Choroid plexus epithelial cell (primary cell): ENCODE results near the gene AMMECR1L.
"Not testable (repeated sequence)": the region's sequence is repeated elsewhere in the genome, so short reads cannot be mapped to it uniquely, and the experiment has no call there.

Source experiments
- DNase-seq: peaks from one replicate; pipeline ENCODE4 v3.0.0-alpha.2; 2010; ENCODE audit warnings: low read depth
- H3K4me3 ChIP-seq: 2 replicates; pipeline ENCODE4 v1.5.1; 2011; ENCODE audit warnings: low read depth, mild to moderate bottlenecking, control low read depth, low read length, moderate library complexity
- TF ChIP-seq, protein P1 (sequence below): conservative IDR thresholded peaks from 2 replicates; pipeline ENCODE4 v1.5.1; 2011; ENCODE audit warnings: low read depth, mild to moderate bottlenecking, control low read depth, inconsistent platforms, low read length, moderate library complexity

Gene AMMECR1L

DNA sequence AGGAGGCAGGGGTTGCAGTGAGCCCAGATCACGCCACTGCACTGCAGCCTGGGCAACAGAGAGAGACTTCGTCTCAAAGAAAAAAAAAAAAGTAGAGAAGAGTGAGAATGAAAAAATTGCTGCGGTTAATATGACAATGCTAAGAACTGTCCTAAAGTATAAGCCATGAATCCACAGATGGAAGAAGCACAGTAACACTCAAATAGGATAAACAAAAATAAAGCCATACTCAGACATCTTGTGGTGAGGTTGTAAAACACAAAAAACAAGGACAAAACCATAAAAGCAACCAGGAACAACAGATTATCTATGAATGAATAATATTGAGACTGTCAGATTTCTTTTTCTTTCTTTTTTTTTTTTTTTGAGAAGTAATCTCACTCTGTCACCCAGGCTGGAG is 50.8 kb downstream of the AMMECR1L start:
- H3K4me3 ChIP-seq = no peak overlapping the region
- DNase-seq = no peak
- TF ChIP-seq, protein P1, sequence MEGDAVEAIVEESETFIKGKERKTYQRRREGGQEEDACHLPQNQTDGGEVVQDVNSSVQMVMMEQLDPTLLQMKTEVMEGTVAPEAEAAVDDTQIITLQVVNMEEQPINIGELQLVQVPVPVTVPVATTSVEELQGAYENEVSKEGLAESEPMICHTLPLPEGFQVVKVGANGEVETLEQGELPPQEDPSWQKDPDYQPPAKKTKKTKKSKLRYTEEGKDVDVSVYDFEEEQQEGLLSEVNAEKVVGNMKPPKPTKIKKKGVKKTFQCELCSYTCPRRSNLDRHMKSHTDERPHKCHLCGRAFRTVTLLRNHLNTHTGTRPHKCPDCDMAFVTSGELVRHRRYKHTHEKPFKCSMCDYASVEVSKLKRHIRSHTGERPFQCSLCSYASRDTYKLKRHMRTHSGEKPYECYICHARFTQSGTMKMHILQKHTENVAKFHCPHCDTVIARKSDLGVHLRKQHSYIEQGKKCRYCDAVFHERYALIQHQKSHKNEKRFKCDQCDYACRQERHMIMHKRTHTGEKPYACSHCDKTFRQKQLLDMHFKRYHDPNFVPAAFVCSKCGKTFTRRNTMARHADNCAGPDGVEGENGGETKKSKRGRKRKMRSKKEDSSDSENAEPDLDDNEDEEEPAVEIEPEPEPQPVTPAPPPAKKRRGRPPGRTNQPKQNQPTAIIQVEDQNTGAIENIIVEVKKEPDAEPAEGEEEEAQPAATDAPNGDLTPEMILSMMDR = no peak

DNA sequence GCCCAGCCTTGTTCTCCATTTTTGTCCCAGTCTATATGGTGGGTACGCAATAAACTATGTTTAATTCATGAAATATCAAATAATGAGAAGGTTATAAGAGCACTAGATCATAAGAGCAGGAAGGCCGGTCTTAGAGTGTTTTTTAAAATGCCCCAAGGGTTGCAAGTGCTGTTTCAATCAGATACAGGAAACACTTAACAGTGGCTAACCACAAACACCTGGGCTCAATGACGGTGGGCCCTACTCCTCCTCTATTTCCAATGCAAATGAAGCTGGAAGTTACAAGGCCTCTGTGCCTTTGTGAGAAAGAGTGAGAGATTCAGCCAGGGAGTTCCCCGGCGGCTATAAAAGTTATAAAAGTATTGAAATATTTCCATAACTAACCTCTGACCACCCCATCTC is 55.9 kb downstream of the AMMECR1L start:
- no peak for DNase-seq
- no peak overlapping the region for H3K4me3 ChIP-seq
- TF ChIP-seq, protein P1 = no peak

DNA sequence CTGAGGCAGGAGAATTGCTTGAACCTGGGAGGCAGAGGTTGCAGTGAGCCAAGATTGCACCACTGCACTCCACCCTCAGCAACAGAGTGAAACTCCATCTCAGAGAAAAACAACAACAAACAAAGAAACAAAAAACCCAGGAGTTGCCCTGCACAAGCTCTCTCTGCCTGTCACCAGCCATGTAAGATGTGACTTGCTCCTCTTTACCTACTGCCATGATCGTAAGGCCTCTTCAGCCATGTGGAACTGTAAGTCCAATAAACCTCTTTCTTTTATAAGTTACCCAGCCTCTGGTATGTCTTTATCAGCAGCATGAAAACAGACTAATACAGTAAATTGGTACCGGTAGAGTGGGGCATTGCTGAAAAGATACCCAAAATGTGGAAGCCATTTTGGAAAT is 59.0 kb downstream of the AMMECR1L start:
- not testable (repeated sequence) for H3K4me3 ChIP-seq, DNase-seq

DNA sequence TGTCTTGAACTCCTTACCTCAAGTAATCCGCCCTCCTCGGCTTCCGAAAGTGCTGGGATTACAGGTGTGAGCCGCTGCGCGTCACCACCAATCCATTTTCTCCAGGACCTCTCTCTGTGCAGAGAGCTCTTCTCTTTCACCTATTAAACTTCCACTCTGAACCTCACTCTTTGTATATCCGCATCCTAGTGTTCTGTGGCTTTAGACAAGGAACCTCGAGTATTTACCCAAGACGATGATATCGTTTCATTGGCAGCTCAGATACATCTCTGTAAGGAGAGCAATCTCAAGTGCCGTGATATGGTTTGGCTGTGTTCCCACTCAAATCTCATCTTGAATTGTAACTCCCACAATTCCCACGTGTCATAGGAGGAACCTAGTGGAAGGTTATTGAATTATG is 59.7 kb downstream of the AMMECR1L start:
- peak; percentile 12 for DNase-seq
- no peak overlapping the region for H3K4me3 ChIP-seq
- TF ChIP-seq, protein P1 = no peak

DNA sequence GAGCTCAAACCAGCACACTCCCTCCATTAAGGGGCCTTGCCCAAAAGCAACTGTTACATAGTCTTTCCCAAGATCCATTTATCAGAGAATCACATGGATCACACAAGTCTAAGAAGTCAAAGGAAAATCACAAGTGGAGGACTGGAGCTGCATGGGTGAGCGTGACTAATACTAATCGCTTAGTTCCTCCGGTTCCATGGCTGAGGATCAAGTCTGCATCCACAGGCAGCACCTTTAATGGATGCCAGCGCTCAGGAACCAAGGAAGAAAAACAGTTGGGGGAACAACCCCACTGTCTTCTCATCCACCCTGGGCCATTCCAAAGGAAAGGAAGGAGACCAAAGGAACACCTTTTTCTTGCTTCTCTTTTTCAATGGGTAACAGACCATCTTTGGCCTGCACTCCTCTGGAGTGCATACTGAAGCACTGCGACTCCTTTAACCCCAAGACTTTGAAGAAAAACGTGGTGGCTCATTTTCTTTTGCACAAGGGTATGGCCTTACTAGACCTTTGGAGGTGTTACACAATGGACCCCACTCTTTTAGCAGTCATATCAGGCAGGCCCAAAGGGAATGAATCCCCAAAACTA is 65.6 kb downstream of the AMMECR1L start:
- peak; percentile 45 for DNase-seq
- TF ChIP-seq, protein P1 = no peak

DNA sequence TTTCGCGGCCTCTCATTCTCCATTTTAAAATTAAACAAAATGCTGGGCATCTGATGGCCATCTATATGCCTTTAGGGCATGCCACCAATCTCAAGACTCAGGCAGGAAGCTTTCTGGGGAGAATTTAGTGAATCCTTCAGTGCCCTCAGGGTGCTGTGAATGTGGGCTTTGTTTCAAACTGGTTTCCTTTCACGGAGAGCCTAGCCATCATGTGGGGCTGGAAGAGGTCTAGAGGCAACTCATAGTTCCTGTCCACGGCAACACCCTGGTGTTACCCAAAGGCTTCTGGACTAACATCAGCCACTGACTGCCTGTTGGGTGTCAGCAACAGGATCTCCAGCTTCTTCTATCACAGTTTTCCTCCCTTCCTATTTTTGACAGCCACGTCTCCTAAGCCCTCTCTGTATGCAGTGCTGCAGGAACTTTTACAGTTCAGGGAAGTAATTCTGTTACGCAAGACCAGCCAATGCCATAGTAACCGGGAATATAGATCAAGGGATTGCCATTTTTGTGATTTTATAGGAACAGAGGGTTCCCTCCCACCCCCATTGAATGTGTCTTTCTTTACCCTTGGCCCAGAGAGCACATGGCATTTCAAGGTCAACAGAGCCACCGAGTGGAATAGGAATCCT is 66.8 kb downstream of the AMMECR1L start:
- no peak overlapping the region for H3K4me3 ChIP-seq
- TF ChIP-seq, protein P1 = no peak
- DNase-seq = no peak

More for the DNA sequence above, 65.6 kb downstream of the AMMECR1L start:
- H3K4me3 ChIP-seq = no peak overlapping the region

DNA sequence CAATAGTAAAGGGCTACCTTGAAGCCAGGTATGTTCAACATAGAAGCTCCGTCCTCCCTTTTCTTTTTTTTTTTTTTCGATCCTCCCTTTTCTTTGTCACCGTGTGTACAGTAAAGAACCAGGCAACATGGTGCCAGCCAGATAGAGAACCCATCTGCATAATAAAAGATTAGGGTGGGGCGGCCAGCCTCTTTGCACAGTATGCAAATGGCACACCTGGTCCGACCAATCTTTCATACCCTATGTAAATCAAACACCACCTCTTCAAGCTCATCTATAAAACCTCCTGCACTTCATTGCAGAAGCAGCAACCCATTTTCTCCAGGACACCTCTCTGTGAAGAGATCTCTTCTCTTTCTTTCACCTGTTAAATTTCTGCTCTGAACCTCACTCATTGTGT is 67.5 kb downstream of the AMMECR1L start:
- no peak overlapping the region for H3K4me3 ChIP-seq
- no peak for DNase-seq
- TF ChIP-seq, protein P1 = no peak
